ENCODE data around the gene MRPL1.

Gene MRPL1

GRCh38 chr4:77990456-77990855, 127.8 kb downstream of the MRPL1 start:
- no peak for DNase-seq

GRCh38 chr4:77990904-77991358, 128.3 kb downstream of the MRPL1 start:
- DNase-seq, result no peak

GRCh38 chr4:77992581-77992980, 130.0 kb downstream of the MRPL1 start:
- no peak for DNase-seq

- DNase-seq, result peak; percentile 16
Measured at GRCh38 chr4:77994194-77994721, 131.6 kb downstream of the MRPL1 start.

- DNase-seq, result no peak
Measured at GRCh38 chr4:77996076-77996475, 133.4 kb downstream of the MRPL1 start.

- DNase-seq, result no peak
Measured at GRCh38 chr4:78001531-78001930, 138.9 kb downstream of the MRPL1 start.

- DNase-seq, result no peak
Measured at GRCh38 chr4:78002260-78002659, 139.6 kb downstream of the MRPL1 start.
